Activated naive CD8-positive, alpha-beta T cell treated with anti-CD3 and anti-CD28 coated beads for 36 hours (primary cell): ENCODE measurements around the gene INTS6. TPM values are rescaled to one million over a fixed set of nuclear protein-coding genes. Genes with fewer than 3 reads are reported as not detected.

Experiments used
- DNase-seq: peaks from one replicate; pipeline ENCODE4 v3.0.0; 2021
- H3K27ac Mint-ChIP-seq: one replicate; pipeline ENCODE4 v1.8.0; 2022; ENCODE audit warnings: mild to moderate bottlenecking, moderate library complexity, mixed read lengths
- H3K27me3 Mint-ChIP-seq: one replicate; pipeline ENCODE4 v1.8.0; 2022; ENCODE audit warnings: mild to moderate bottlenecking, mixed read lengths
- H3K36me3 Mint-ChIP-seq: one replicate; pipeline ENCODE4 v1.8.0; 2021; ENCODE audit warnings: mild to moderate bottlenecking, mixed read lengths
- H3K4me1 Mint-ChIP-seq: one replicate; pipeline ENCODE4 v1.8.0; 2021; ENCODE audit warnings: mixed read lengths
- H3K4me3 Mint-ChIP-seq: one replicate; pipeline ENCODE4 v1.8.0; 2022; ENCODE audit warnings: mild to moderate bottlenecking, moderate library complexity, mixed read lengths
- H3K9me3 Mint-ChIP-seq: one replicate; pipeline ENCODE4 v1.8.0; 2022; ENCODE audit warnings: mixed read lengths
- total RNA-seq, 2 experiments: library from RNA; stranded (reverse); gene quantifications; one replicate each; pipeline ENCODE4 v1.2.3, GENCODE V29; 2021

Gene INTS6
- total RNA-seq, 2 experiments from 2014 or later, result 42.6 to 44.5 TPM

- Mint-ChIP-seq H3K27ac (no peak overlapping the region), H3K36me3 (no peaks in the 10 kb centered on the region), H3K4me3 (peak overlapping the region; percentile 1), H3K4me1 (peaks cover 17% of the 10 kb centered on the region), H3K9me3 (no peaks in the 10 kb centered on the region), H3K27me3 (no peaks in the 10 kb centered on the region)
- no peak for DNase-seq
Measured at GRCh38 chr13:51331354-51331861, 121.4 kb downstream of the INTS6 start.

GRCh38 chr13:51330791-51331190 lies 122.0 kb downstream of the INTS6 start:
- H3K4me1 Mint-ChIP-seq, result peaks cover 17% of the 10 kb centered on the region
- no peaks in the 10 kb centered on the region for H3K36me3 Mint-ChIP-seq
- H3K27ac Mint-ChIP-seq, result peak overlapping the region; percentile 3
- DNase-seq, result no peak
- H3K9me3 Mint-ChIP-seq, result no peaks in the 10 kb centered on the region
- no peaks in the 10 kb centered on the region for H3K27me3 Mint-ChIP-seq
- peak overlapping the region; percentile 33 for H3K4me3 Mint-ChIP-seq

DNA sequence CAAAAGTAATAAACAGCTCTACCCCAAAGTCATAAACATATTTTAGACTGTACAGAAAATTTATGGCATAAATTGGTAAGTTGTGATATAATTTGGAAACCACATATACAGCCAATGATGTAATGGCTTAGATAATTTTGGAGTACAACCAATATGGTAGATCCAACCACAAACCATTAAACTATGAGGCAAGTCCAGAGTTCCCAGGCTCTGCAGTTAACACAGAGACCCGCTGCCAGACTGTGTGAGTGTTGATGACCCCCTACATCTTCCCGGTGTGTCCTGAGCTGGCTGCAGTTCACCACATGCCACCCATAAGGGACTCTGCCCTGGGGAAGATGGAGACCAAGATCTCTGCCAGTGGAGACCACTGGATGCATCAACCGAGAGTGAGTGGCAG lies 123.2 kb downstream of the INTS6 start:
- no peaks in the 10 kb centered on the region for H3K36me3 Mint-ChIP-seq
- no peak overlapping the region for H3K4me3 Mint-ChIP-seq
- H3K9me3 Mint-ChIP-seq, result no peaks in the 10 kb centered on the region
- H3K27ac Mint-ChIP-seq, result no peak overlapping the region
- H3K27me3 Mint-ChIP-seq, result no peaks in the 10 kb centered on the region
- DNase-seq, result no peak
- peaks cover 17% of the 10 kb centered on the region for H3K4me1 Mint-ChIP-seq

DNA sequence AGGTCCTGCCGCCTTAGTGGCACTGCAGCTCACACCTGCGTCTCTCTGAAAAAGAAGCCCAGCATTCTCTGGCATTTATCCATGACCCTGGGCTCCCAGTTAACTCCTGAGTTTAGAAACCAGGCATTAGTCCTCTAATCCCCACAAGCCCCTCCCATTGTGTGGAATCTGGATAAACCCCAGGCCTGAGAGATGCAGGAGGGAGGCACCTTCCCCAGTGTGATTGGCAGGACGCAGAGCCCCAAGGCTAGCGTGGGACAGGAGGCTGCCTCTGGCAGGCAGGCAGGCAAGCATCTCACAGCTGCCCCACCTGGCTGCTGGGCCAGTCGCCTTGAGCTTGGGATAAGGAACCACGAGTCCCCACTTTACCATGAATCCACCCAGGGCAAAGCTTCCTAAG lies 124.3 kb downstream of the INTS6 start:
- no peak overlapping the region for H3K4me3 Mint-ChIP-seq
- no peaks in the 10 kb centered on the region for H3K9me3 Mint-ChIP-seq
- no peaks in the 10 kb centered on the region for H3K36me3 Mint-ChIP-seq
- no peak for DNase-seq
- H3K4me1 Mint-ChIP-seq, result peaks cover 17% of the 10 kb centered on the region
- no peak overlapping the region for H3K27ac Mint-ChIP-seq
- no peaks in the 10 kb centered on the region for H3K27me3 Mint-ChIP-seq

- Mint-ChIP-seq H3K9me3 (no peaks in the 10 kb centered on the region), H3K4me1 (peaks cover 16% of the 10 kb centered on the region), H3K4me3 (no peak overlapping the region), H3K27me3 (no peaks in the 10 kb centered on the region), H3K27ac (no peak overlapping the region), H3K36me3 (no peaks in the 10 kb centered on the region)
- DNase-seq, result no peak
Measured at GRCh38 chr13:51327961-51328360, 124.9 kb downstream of the INTS6 start.

- DNase-seq, result no peak
- Mint-ChIP-seq H3K27ac (no peak overlapping the region), H3K9me3 (no peaks in the 10 kb centered on the region), H3K27me3 (no peaks in the 10 kb centered on the region), H3K36me3 (no peaks in the 10 kb centered on the region), H3K4me1 (peaks cover 13% of the 10 kb centered on the region), H3K4me3 (no peak overlapping the region)
Measured at GRCh38 chr13:51326777-51327176, 126.1 kb downstream of the INTS6 start.

DNA sequence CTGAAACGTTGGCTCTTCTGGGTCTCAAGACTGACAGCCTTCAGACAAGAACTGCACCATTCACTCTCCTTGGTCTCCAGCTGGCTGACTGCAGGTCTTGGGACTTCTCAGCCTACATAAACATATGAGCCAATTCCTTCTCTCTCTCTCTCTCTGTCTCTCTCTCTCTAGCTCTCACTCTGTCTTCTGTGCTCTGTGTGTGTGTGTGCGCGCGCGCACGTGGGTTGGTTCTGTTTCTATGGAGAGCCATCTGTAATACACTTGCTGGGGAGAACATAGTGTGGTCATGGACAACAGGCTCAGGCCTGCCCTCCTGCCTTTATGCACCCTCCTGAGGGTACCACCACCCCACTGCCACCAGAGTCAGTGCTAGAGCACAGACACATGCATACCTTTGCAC lies 127.0 kb downstream of the INTS6 start:
- H3K9me3 Mint-ChIP-seq, result no peaks in the 10 kb centered on the region
- H3K36me3 Mint-ChIP-seq, result no peaks in the 10 kb centered on the region
- H3K27ac Mint-ChIP-seq, result peak overlapping the region; percentile 1
- H3K27me3 Mint-ChIP-seq, result no peaks in the 10 kb centered on the region
- peaks cover 4% of the 10 kb centered on the region for H3K4me1 Mint-ChIP-seq
- H3K4me3 Mint-ChIP-seq, result no peak overlapping the region
- DNase-seq, result no peak

GRCh38 chr13:51324714-51325420 lies 128.0 kb downstream of the INTS6 start:
- Mint-ChIP-seq H3K9me3 (no peaks in the 10 kb centered on the region), H3K4me1 (no peaks in the 10 kb centered on the region), H3K27ac (no peak overlapping the region), H3K36me3 (no peaks in the 10 kb centered on the region), H3K27me3 (no peaks in the 10 kb centered on the region), H3K4me3 (no peak overlapping the region)
- DNase-seq, result no peak

DNA sequence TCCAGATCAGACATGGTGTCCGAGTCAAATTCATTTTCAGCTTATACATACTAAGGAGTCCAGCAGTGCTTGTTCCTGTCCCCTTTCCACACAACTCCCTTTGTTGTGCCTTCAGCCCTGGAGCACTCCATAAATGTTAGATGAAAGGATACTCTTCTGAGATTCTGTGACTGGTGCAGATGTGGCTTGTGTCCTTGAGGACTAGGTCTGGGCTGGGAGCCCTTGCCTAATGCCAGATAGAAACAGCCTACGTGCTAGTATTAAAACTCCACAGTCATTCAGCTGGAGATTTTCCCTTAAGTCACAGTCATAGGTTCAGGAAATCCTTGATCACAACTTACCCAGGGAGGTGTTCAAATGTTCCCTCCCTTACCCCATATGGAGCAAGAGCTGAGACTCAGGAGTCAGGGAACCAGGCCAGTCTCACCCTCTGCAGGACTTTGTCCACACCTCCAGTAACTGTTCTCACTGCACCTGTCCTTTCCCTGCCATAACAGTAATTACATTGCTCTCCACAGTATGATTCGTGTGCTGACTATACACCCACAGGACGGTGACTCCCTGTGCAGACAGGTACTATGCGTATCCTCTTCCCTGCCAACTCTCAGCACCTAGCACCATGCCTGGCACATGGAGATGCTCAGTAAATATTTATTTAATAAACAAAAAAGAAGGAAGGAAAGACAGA lies 128.9 kb downstream of the INTS6 start:
- Mint-ChIP-seq H3K36me3 (no peaks in the 10 kb centered on the region), H3K9me3 (no peaks in the 10 kb centered on the region), H3K27me3 (no peaks in the 10 kb centered on the region), H3K27ac (no peak overlapping the region), H3K4me1 (no peaks in the 10 kb centered on the region), H3K4me3 (no peak overlapping the region)
- no peak for DNase-seq

- Mint-ChIP-seq H3K9me3 (no peaks in the 10 kb centered on the region), H3K27ac (no peak overlapping the region), H3K4me1 (no peaks in the 10 kb centered on the region), H3K4me3 (no peak overlapping the region), H3K36me3 (no peaks in the 10 kb centered on the region), H3K27me3 (no peaks in the 10 kb centered on the region)
- DNase-seq, result no peak
Measured at GRCh38 chr13:51322826-51323225, 130.0 kb downstream of the INTS6 start.

DNA sequence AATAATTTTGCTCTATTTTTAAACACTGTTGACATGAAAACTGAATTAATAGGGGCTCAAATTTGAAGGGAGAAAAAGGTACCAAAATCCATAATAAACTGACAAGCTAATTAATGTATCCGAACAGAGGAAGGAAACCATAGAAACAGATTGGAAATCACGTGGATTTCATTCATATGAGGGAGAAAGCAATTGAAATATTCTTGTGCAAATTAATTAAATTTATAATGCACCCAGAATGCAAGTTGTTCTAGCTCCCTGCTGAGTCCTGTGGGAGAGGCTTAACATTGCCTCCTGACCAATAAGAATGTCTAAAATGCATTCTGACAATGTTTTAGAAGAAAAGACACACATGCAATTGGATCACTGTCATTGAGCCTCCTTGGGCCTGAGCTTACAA lies 131.0 kb downstream of the INTS6 start:
- H3K36me3 Mint-ChIP-seq, result no peaks in the 10 kb centered on the region
- H3K27me3 Mint-ChIP-seq, result no peaks in the 10 kb centered on the region
- H3K27ac Mint-ChIP-seq, result no peak overlapping the region
- no peak for DNase-seq
- H3K4me1 Mint-ChIP-seq, result no peaks in the 10 kb centered on the region
- H3K4me3 Mint-ChIP-seq, result no peak overlapping the region
- no peaks in the 10 kb centered on the region for H3K9me3 Mint-ChIP-seq

- Mint-ChIP-seq H3K36me3 (no peaks in the 10 kb centered on the region), H3K27me3 (no peaks in the 10 kb centered on the region), H3K9me3 (no peaks in the 10 kb centered on the region), H3K4me1 (no peaks in the 10 kb centered on the region), H3K4me3 (no peak overlapping the region), H3K27ac (no peak overlapping the region)
- DNase-seq, result no peak
Measured at GRCh38 chr13:51318876-51319275, 134.0 kb downstream of the INTS6 start.

GRCh38 chr13:51318015-51318414 lies 134.8 kb downstream of the INTS6 start:
- no peaks in the 10 kb centered on the region for H3K27me3 Mint-ChIP-seq
- no peak for DNase-seq
- no peaks in the 10 kb centered on the region for H3K36me3 Mint-ChIP-seq
- H3K4me1 Mint-ChIP-seq, result no peaks in the 10 kb centered on the region
- H3K9me3 Mint-ChIP-seq, result no peaks in the 10 kb centered on the region
- no peak overlapping the region for H3K4me3 Mint-ChIP-seq
- H3K27ac Mint-ChIP-seq, result no peak overlapping the region

DNA sequence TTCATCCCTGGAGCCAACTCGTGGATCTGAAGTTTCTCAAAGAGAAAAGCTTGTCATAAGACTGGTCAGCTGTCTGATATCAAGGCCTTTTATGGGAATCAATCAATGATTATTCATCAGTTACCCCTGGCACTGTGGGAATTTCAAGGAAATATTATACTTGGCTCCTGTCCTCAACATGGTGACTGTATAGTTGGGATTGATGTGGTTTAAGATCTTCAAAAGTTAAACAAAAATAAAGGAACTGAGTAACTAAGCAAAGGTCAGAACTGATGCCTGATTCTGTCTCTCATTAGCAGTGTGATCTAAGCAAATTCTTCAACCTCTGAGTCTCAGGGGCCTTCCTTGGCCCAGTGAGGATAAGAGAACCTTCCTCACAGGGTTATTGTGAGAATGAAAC lies 135.6 kb downstream of the INTS6 start:
- Mint-ChIP-seq H3K4me3 (no peak overlapping the region), H3K27me3 (no peaks in the 10 kb centered on the region), H3K9me3 (no peaks in the 10 kb centered on the region), H3K4me1 (no peaks in the 10 kb centered on the region), H3K36me3 (no peaks in the 10 kb centered on the region), H3K27ac (no peak overlapping the region)
- no peak for DNase-seq

GRCh38 chr13:51313619-51314018 lies 139.2 kb downstream of the INTS6 start:
- DNase-seq, result no peak
- H3K27ac Mint-ChIP-seq, result no peak overlapping the region
- H3K4me3 Mint-ChIP-seq, result no peak overlapping the region

More at GRCh38 chr13:51313619-51314018, 139.2 kb downstream of the INTS6 start:
- H3K36me3 Mint-ChIP-seq, result no peaks in the 10 kb centered on the region
- no peaks in the 10 kb centered on the region for H3K9me3 Mint-ChIP-seq
- H3K4me1 Mint-ChIP-seq, result no peaks in the 10 kb centered on the region
- no peaks in the 10 kb centered on the region for H3K27me3 Mint-ChIP-seq
